ENCODE results near the gene ENTPD7.

Gene ENTPD7

DNA sequence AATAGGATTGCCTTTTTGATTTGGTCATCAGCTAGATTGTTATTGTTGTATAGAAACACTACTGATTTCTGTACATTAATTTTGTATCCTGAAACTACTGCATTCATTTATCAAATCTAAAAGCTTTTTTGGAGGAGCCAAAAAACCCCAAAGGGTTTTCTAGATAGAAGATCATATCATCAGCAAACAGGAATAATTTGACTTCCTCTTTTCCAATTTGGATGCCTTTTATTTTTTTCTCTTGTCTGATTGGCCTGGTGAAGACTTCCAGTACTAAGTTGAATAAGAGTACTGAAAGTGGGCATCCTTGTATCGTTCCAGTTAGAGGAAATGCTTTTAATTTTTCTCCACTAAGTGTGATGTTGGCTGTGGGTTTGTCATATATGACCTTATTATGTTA lies 10.6 kb upstream of the ENTPD7 start:
- DNase-seq: no peak

DNA sequence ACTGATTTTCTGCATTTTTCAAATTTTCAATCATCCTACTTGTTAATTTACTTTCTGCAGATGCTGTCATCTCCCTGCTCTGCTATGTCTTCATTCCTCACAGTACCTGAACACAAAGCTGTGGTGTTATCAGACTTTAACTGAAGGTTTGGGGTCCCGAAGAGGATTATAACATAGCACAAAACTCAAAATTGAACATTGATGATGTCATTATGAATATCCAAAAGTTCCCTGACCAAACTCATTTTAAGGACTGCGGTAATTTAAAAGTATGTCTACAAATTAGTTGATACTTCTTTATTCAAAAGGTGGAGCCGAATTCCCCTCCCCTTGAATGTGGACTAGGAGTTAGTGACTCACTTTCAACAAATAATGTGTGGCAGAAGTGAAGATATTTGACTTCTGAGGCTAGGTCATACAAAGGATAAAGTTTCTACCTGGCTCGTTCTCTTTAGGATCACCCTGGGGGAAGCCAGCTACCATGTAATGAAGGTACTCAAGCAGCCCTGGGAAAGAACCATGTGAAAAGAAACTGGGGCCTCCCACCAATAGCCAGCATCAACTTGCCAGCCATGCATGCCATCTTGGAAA lies 6.4 kb upstream of the ENTPD7 start:
- DNase-seq: no peak

DNA sequence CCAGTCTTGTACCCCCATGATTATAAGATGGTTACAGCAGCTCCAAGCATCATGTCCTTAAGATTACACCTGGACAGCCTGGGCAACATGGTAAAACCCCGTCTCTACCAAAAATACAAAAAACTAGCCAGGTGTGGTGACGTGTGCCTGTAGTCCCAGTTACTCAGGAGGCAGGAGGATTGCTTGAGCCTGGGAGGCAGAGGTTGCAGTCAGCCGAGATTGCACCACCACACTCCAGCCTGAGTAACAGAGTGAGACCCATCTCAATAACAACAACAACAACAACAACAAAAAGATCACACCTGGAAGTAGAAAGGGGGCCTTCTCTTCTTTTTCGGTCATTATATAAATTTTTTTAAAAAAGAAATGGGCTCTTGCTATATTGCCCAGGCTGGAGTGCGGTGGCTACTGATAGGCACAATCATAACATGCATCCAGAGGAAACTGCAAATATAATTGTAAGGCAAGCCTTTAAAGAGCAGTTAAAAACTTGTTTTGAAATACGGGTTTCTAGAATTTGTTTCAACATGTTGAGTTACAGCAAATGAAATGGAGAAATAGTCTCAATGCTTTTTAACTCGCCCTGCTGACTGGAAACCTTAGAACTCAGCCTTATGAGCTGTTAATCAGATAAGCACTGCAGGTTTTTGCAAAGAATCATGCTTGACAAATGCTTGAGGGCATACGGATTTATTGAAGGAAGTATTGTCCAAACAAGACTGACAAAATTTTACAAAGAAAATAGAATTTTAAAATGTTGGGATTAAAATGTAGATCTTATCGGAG lies 4.7 kb upstream of the ENTPD7 start:
- DNase-seq: no peak

DNA sequence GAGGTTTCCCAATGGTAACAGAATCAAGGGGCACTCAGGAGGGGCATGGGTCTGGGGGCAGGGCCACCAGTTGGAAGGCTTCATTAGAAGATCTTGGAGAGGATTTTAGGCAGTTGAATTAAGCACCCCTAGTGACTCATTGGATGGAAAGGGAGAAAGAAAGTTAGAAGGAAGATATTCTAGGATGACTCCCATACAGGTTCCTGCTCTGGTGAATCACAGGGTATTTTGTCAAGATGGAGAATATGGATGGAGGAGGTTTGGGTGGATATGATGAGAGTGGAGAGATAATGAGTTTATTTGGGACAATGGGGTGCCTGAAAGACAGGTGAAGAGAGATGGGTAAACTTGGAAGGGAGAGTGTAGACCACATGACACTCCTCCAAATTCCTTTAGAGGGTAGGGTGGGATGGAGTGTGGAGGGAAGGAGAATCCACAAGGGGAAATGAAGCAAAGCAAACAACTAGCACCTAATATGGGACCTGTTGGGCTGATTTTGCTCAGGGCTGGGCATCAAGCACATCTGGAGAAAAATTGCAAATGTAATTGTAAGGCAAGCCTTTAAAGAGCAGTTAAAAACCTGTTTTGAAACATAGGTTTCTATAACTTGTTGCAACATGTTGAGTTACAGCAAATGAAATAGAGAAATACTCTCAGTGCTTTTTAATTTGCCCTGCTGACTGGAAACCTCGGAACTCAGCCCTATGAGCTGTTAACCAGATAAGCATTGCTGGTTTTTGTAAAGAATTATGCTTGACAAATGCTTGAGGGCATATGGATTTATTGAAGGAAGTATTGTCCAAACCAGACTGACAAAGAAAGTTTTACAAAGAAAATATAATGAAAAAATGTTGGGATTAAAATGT lies 2.9 kb upstream of the ENTPD7 start:
- DNase-seq: no peak

DNA sequence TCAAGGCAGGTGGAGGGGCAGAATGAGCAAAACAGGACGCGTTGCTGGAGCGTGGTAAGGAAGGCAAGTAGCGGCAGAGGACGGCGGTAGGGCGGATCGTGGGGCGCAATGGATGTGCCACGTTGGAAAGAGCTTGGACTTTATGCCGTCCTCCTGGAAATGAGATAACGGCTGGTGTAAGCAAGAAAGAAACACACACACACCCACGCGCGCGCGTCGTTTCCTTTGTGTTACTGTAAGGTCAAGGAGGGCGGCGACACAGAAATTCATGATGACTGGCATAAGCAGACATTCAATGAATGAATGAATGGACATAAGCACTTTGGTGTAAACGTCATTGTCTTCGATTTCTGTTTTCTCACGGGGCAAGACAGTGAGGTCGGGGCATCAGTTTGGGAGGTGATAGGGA lies 683 bp upstream of the ENTPD7 start:
- DNase-seq: peak; percentile 11

DNA sequence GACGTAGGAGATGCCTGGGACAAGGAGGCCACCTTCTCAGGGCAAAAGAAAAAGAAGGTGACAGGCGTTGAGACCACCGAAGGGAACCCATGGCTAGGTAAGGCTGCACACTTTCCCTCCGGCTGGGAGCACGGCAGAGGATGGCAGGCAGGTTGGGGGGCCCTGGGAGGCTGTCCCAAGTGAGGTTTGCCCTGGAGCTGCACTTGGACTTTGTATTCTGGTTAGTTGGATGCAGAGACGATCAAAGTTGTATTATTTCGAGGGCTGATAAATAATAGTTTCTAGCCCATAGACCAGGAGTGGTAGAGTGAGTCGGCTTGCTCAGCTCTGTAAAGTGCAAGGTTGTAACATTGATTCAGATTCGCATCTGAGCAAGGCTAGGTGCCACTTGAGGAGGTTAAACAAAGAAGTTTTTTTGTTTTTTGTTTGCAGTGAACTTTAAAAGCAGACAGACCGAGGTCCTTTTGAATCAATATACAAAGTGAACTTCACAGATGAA lies 608 bp downstream of the ENTPD7 start:
- no peak for DNase-seq

DNA sequence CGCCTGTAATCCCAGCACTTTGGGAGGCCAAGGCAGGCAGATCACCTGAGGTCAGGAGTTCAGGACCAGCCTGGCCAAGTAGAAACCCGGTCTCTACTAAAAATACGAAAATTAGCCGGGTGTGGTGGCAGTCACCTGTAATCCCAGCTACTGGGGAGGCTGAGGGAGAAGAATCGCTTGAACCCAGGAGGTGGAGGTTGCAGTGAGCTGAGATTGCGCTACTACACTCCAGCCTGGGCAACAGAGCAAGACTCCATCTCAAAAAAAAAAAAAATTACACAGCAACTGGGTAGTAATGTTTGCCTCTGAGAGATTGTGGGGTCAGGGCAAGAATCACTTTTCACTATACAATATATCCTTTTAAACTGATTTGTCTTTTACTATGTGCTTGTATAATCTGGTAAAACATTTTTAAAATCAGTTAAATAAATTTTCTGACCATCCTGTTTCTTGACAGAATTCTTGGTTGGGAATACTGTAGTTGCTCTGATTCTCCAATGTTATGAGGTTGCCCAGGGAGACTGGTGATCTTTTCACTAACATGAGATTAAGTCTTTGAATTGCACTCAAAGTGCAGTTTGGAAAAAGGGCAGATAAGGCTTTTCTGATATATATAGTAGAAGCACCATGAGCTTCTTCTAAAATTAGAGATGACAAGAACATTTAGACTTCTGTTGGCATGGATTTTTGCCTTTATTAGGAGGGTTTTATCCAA lies 1.5 kb downstream of the ENTPD7 start:
- DNase-seq: no peak

DNA sequence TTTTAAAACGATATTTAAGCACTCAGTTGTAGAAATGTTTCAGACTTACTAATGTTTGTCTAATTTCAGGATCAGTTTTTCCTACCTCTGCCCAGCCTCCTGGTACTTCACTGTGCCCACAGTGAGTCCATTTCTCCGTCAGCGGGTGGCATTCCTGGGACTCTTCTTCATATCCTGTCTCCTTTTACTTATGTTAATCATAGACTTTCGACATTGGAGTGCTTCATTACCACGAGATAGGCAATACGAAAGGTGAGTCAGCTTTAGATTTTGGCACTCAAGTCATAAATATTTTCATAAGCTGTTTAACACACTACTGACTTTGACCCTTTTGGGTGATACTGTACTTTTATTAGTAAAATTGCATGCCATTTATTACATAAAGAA lies 2.1 kb downstream of the ENTPD7 start:
- DNase-seq: no peak

DNA sequence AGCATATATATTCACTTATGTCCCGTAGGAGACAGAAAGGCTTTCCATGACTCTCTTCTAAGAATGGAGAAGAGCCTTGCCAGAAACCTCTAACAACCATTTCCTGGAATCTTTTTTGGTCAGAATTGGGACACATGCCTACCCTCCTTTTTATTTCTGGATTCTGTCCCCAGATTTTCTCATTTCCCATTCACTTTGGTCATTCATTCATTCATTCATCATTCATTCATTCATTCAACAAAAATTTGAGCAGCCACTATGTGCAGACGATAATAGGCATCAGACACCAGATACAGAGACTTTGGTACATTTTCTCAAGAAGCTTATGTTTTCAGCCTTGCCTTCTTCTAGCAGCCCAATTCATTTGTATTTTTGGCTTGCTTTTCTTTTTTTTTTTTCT lies 6.0 kb downstream of the ENTPD7 start:
- no peak for DNase-seq

DNA sequence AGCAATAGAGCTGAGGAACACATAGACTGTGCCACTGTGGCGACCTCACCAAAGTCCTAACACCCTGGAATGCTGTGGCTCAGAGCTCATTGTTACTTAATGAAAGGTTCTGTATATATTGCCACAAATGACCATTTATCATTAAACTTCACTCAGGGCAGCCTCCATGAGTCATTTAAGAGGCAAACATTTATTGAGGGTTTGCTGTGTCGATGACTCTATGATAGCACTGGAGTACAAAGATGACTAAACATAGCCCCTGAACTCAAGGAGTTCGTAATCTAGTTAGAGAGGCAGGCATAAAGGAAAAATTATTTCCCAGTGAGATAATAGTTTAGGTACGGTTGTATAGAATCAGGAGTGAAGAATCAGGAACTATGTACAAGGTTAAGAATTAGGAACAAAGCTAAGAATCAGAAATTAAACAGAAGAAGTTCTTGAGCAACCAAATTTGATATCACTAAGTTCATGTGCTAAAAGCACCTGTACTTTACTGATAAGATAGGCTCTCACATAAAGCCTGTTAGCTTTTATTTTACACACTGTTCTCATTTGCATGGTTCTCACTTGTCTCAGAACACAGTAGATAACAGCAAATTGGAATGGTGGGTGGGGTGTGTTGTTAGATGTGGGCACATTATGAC lies 7.9 kb downstream of the ENTPD7 start:
- DNase-seq: no peak

DNA sequence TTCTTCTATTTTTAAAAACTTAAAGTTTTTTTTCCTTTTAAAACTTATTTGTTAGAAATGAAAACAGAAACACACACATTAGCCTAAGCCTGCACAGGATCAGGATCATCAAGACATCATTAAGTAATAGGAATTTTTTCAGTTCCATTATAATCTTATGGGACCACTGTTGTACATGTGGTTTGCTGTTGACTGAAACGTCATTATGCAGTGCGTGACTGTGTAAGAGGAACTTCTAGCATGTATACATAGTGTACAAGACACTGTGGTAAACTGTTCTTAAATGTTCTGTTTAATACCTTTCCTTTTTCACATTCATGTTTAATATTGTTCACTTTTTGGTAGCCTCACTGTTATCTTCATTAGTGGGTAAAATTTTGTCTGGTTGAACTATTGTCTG lies 12.1 kb downstream of the ENTPD7 start:
- DNase-seq: no peak

DNA sequence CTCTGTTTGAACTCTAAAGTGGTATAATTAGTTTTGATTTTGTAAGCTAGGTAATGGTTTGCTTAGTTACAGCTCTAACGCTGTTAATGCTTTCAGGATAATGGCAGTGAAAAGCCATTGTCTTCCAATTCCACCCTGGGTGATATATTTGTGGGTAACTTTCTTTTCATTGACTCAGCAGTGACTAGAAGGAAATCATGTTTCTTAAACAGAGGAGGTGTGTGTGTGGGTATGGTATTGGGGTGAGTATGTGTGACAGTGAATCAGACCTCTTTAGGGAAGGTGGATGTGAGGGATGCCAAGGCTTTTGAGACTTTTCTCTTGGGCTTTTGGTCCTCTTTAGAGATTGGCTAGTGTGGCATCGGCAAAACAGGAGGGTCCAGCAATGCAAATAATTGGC lies 13.6 kb downstream of the ENTPD7 start:
- no peak for DNase-seq

DNA sequence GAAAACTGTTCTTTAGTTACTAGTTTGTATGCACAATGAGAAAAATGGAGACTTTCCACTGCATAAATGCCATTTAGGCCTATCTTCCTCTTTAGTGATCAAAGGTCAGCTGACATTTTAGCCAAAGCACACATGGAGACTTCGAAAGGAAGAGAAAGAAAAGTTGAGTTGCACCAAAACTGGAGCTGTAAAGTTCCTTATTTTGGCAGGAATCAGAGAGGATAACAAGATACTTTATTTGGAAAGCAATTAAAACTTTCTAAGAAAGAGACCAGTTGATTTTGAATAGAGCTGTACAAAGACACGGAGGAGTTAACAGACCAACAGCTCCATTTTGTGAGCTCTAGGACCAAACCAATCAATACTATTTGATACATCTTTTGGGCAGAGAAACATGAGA lies 14.2 kb downstream of the ENTPD7 start:
- DNase-seq: no peak

DNA sequence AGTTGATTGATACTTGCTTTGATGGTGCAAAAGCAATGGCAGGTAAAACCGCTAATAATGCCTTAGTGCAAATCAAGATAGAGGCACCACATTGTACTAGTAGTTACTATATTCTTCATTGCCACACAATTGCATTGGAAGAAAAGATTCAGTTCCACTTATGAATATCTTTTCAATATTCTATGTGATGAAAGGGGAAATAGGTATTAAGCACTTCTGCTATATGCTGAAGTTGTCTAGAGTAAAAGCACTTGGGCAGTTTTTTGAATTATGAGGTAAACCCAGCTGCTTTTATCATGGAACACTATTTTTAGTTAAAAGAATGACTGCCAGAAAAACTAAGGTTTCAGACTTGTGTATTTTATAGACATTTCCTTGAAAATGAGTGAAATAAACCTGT lies 15.5 kb downstream of the ENTPD7 start:
- DNase-seq: no peak

DNA sequence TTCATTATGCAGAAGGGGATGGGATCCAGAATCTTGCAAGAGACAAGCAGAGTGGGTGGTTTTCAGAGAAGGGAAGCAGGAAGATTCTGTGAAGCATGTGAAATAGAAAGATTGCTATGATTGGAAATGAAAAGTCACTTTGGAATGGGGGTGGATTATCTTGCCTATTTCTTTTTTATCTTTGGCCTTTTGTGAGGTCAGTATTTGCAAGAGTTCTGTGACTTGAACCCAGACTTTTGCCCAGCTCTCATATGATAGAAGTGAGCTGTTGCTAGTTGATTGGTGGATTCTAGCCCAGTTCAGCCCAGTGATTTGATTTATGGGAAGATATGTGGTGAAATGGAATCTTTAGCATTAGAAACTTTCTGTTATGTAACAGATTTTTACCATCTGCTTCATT lies 17.1 kb downstream of the ENTPD7 start:
- DNase-seq: no peak

DNA sequence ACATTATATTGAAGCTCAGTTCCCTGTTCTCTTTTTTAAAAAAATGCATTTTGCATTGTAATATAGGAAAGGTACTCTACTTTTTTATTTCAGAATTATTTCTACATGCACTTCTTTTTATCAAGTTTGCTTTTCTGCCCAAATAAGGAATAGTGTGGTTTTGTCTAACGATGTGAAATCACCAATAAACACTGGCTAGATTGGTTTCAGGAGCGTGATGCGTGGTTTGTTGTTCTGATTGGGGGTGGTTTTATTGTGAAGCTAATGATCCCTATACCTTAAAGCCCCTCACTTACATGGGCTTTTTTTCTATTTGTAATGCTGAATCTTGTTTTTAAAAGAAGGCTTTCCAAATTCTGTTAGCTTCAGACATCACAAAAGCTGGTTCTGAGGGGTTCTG lies 17.6 kb downstream of the ENTPD7 start:
- no peak for DNase-seq

DNA sequence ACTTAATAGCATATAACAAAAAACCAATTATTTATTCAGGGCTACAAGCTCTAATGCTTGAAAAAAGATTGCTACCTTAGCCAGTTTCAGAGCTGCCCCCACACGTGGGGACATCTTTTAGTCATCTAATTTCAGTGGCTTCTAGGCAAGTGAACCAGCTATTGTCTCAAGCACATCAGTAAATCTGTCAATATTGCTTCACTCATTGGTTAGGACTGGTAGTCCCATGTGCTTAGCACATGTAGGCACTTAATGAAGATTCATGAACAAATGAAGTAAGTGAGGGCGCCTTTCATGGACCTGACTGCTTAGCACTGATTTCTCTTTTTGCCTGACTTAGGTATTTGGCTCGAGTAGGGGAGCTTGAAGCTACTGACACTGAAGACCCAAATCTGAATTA lies 19.6 kb downstream of the ENTPD7 start:
- no peak for DNase-seq

DNA sequence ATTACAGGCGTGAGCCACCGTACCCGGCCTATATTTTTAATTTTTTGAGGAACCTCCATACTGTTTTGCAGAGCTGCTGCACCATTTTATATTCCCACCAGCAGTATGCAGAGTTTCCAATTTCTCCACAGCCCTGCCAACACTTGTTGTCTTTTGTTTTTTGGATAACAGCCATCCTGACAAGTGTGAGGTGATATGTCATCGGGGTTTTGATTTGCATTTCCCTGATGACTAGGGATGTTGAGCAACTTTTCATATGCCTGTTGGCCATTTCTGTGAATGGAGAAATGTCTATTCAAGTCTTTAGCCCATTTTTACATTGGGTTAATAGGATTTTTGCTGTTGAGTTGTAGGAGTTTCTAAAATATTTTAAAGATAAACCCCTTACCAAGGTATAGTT lies 22.2 kb downstream of the ENTPD7 start:
- DNase-seq: no peak

DNA sequence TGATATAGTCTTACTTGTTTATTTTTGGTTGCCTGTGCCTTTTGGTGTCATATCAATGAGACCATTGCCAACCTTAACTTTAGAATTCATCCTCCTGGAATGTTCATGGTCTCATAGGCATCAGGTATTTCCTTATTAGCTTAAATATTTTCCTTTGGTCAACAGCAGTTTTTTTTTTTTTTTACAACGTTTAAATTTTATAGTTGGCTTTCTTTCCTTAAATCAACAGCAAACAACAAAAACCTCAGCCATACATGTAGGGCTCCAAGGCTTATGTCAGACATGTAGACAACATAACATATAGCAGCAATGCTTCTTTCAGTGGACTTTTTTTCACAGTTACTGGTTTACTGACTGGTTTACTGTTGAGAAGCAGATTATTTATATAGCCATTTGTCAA lies 22.7 kb downstream of the ENTPD7 start:
- DNase-seq: no peak

DNA sequence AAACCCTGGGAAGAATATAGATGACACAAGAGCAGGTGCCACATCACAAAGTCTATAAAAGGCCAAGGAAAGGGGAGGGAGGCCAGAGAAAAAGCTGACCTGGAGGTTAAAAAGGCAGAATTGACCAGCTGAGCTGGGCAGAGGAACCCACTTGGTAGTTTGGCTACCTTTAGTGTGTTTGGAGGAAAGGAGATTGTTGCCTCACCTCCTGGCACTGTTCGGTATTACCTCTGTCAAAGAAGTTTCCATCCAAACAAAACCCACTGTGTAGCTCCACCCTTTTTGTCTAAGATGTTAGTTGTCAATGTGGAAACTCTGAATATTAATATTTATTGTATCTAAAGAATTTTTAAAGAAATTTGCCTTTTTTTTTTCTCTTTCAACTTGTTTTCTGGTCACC lies 23.4 kb downstream of the ENTPD7 start:
- DNase-seq: no peak

DNA sequence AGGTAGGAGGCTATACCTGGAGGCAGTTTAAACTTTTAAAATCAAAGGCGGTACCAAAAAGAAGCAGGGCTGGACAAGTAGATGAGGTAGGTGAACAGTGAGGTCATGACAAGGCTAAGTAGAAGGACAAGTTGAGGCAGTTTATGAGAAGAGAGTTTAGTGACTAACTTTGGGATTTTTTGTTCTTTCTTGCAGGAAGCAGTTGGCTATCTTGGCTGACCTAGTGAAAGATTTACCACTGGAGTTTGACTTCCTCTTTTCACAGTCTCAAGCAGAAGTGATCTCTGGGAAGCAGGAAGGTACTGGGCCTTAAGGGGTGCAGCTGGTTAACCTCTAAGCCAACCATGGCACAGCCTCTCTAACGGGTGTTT lies 26.3 kb downstream of the ENTPD7 start:
- DNase-seq: no peak

DNA sequence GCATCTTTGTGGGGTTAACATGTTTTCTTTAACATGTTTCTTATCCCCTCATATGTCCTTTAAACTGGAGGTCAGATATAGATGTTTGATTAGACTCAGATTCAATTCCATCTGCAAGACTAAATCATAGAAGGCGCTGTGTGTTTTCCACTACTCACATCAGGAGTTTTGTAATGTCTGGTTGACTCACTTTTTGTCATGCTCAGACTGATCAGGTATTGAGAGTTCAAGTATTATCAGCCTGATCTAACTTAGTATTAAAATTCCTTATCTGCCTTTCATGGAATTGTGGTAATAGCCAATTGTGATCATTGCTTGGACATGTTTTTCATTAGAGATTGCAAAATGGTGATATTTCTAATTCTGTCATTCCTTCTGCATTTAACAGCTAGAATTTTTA lies 30.2 kb downstream of the ENTPD7 start:
- DNase-seq: no peak
